Left lung (tissue), 10 donors: Measurements from ENCODE around the gene C6orf47. TPM values are rescaled to one million over a fixed set of nuclear protein-coding genes. Genes with fewer than 3 reads are reported as not detected.

ENCODE experiments used
- ATAC-seq: fragments of 200-7000 bp; cut with Tn5 transposase; one replicate; pipeline ENCODE4 v1.9.1; 2020; ENCODE audit warnings: moderate library complexity
- DNase-seq, 4 donors: peaks; one replicate each; pipeline ENCODE4 v3.0.0-alpha.2; 2013 to 2020
- H3K27ac ChIP-seq, 2 donors: fragments of 200-600 bp; sonication (generic) in 1 of 2; one replicate each; pipeline versions ENCODE4 v1.5.0 to v1.8.0; 2020 to 2021
- H3K27me3 ChIP-seq, 2 donors: fragments of 200-600 bp; sonication (generic) in 1 of 2; one replicate each; pipeline versions ENCODE4 v1.5.0 to v1.8.0; 2020 to 2021
- H3K36me3 ChIP-seq, 2 donors: fragments of 200-600 bp; sonication (generic) in 1 of 2; one replicate each; pipeline versions ENCODE4 v1.5.0 to v1.8.0; 2020 to 2021
- H3K4me1 ChIP-seq, 2 donors: fragments of 200-600 bp; one replicate each; pipeline ENCODE4 v1.8.0; 2021
- H3K4me3 ChIP-seq, 2 donors: fragments of 200-600 bp; sonication (generic) in 1 of 2; one replicate each; pipeline versions ENCODE4 v1.5.0 to v1.8.0; 2020 to 2021; ENCODE audit warnings: mild to moderate bottlenecking in 1 of 2
- H3K9me3 ChIP-seq, 2 donors: fragments of 200-600 bp; sonication (generic) in 1 of 2; one replicate each; pipeline versions ENCODE4 v1.5.0 to v1.8.0; 2020 to 2021
- intact Hi-C, 2 donors: fragments of 100-400 bp; cut with DNase I; formaldehyde crosslinking; loops; one replicate each; pipeline versions ENCODE4 v1.11.2 to v1.14.2; 2022
- polyA plus RNA-seq, 6 donors: library from polyadenylated mRNA; unstranded; fragments of 120-200 nt; gene quantifications; one replicate each; pipeline ENCODE4 v1.2.1, GENCODE V29; 2013; ENCODE audit not compliant: insufficient read length in 6 of 6
- total RNA-seq, 2 donors: library from RNA; stranded (reverse); fragmentation: NEBNext Ultra II Directional; extraction: Animal tissue kit (Norgen Biotek cat#: 25700); gene quantifications; one replicate each; pipeline ENCODE4 v1.2.1, GENCODE V29; 2021
- TF ChIP-seq, protein P1 (sequence below), 2 donors: fragments of 200-600 bp; sonication (generic) in 1 of 2; IDR thresholded peaks; one replicate each; pipeline versions ENCODE4 v1.5.0 to v1.8.0; 2021; ENCODE audit warnings: antibody characterized with exemption in 2 of 2
- donor health status: DM: no; HTN: yes; CAD: no.
- donor health status: DM: no; HTN: no; CAD: no.

Gene C6orf47
- total and polyA plus RNA-seq, 8 donors = 15.3 to 23.8 (median 18.2) TPM

GRCh38 chr6:31639449-31639861, 21.1 kb downstream of the C6orf47 start:
- Histone ChIP-seq H3K9me3 (no peaks in the 10 kb centered on the region), H3K36me3 (peaks cover 0 to 100% of the 10 kb centered on the region in 2 donors), H3K27ac (no peak overlapping the region), H3K4me3 (no peak overlapping the region), H3K27me3 (no peaks in the 10 kb centered on the region), H3K4me1 (no peaks in the 10 kb centered on the region)
- intact Hi-C loops = no loop called here
- DNase-seq (no peak), ATAC-seq (no peak)
- TF ChIP-seq, protein P1, sequence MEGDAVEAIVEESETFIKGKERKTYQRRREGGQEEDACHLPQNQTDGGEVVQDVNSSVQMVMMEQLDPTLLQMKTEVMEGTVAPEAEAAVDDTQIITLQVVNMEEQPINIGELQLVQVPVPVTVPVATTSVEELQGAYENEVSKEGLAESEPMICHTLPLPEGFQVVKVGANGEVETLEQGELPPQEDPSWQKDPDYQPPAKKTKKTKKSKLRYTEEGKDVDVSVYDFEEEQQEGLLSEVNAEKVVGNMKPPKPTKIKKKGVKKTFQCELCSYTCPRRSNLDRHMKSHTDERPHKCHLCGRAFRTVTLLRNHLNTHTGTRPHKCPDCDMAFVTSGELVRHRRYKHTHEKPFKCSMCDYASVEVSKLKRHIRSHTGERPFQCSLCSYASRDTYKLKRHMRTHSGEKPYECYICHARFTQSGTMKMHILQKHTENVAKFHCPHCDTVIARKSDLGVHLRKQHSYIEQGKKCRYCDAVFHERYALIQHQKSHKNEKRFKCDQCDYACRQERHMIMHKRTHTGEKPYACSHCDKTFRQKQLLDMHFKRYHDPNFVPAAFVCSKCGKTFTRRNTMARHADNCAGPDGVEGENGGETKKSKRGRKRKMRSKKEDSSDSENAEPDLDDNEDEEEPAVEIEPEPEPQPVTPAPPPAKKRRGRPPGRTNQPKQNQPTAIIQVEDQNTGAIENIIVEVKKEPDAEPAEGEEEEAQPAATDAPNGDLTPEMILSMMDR (IDR thresholded peaks at IDR 0.05) = no peak

DNA sequence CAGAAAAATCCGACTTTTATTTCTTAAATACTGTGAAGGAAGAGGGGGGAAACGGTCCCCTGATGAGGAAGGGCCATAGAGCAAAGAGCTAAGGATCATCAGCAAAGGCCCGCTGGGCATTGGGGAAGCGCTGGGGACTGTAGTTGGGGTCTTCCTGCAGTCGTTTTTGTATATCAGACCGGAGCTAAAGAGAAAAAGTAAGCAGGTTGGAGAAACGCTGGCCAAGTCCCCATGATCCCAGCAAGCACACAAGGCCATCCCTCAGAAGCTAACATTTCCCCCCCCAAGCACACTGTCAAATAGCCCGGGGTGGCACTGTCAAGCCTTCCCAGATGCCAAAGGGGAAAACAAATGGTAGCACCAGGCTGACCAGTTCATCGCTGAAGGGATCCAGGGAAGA, 21.5 kb downstream of the C6orf47 start:
- Histone ChIP-seq H3K4me1 (no peaks in the 10 kb centered on the region), H3K27ac (no peak overlapping the region), H3K36me3 (peaks cover 0 to 100% of the 10 kb centered on the region in 2 donors), H3K9me3 (no peaks in the 10 kb centered on the region), H3K4me3 (no peak overlapping the region), H3K27me3 (no peaks in the 10 kb centered on the region)
- ATAC-seq = no peak
- no peak for DNase-seq
- TF ChIP-seq, protein P1 (IDR thresholded peaks at IDR 0.05) = no peak
- intact Hi-C loops = no loop called here

DNA sequence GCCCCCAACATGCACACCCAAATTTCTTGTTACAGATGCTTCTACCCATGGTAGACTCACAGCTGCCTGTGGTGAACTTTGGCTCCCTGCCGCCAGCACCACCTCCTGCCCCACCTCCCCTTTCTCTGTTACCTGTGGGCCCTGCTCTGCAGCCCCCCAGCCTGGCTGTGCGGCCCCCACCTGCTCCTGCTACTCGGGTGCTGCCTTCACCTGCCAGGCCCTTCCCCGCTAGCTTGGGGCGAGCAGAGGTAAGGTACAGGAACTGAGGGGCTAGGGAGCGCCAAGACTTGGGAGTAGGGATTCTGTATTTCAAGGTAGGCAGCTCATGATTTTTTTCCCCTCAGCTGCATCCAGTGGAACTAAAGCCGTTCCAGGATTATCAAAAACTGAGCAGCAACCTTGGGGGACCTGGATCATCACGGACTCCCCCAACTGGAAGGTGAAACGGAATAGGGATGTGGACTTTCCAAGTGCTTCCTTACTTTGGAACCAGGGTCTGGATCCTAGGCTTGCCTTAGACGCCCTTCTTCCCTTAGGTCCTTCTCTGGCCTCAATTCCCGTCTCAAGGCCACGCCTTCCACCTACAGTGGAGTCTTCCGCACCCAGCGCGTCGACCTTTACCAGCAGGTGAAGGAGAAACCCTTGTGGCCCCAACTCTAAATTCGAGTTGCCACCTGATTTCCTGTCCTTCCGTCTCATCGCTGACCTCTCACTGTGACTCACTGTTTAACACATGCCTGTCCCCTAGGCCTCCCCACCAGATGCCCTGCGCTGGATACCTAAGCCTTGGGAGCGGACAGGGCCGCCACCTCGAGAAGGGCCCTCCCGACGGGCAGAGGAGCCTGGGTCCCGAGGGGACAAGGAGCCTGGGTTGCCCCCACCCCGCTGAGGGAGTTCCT, 23.6 kb downstream of the C6orf47 start:
- no peaks in the 10 kb centered on the region for H3K9me3 ChIP-seq
- no peaks in the 10 kb centered on the region for H3K4me1 ChIP-seq
- no peak overlapping the region for H3K27ac ChIP-seq
- H3K36me3 ChIP-seq = peaks cover 0 to 100% of the 10 kb centered on the region in 2 donors
- TF ChIP-seq, protein P1 (IDR thresholded peaks at IDR 0.05) = no peak
- no peak for ATAC-seq
- no peaks in the 10 kb centered on the region for H3K27me3 ChIP-seq
- H3K4me3 ChIP-seq = no peak overlapping the region
- intact Hi-C loops = no loop called here
- no peak for DNase-seq

- no peak for ATAC-seq
- no peaks in the 10 kb centered on the region for H3K9me3 ChIP-seq
- intact Hi-C loops = no loop called here
- H3K4me1 ChIP-seq = no peaks in the 10 kb centered on the region
- H3K36me3 ChIP-seq = peaks cover 0 to 100% of the 10 kb centered on the region in 2 donors
- no peak overlapping the region for H3K4me3 ChIP-seq
- H3K27me3 ChIP-seq = no peaks in the 10 kb centered on the region
- no peak for DNase-seq
- no peak overlapping the region for H3K27ac ChIP-seq
- TF ChIP-seq, protein P1 (IDR thresholded peaks at IDR 0.05) = no peak
Observed at GRCh38 chr6:31634969-31635575, 25.5 kb downstream of the C6orf47 start.

DNA sequence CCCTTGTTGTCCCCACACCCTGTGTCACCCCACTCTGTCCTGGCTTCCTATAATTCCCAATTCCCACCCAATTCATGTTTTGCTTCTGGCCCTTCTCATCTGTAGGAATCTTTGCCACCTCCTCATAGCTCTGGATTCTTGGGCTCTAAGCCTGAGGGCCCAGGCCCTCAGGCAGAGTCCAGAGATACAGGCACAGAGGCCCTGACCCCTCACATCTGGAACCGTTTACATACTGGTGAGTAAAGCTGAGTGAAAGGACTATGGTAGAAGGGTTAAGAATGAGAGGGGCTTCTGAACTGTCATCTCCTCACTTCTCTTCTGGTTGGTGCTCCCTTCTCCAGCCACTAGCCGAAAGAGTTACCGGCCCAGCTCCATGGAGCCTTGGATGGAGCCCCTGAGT, 26.4 kb downstream of the C6orf47 start:
- Histone ChIP-seq H3K27ac (no peak overlapping the region), H3K4me1 (no peaks in the 10 kb centered on the region), H3K36me3 (peaks cover 6 to 100% of the 10 kb centered on the region in 2 donors), H3K27me3 (no peaks in the 10 kb centered on the region), H3K9me3 (no peaks in the 10 kb centered on the region), H3K4me3 (no peak overlapping the region)
- intact Hi-C loops = no loop called here
- ATAC-seq (no peak), DNase-seq (no peak)
- TF ChIP-seq, protein P1 (IDR thresholded peaks at IDR 0.05) = no peak
